Measurements from ENCODE around the gene CCDC3. TPM values are rescaled to one million over a fixed set of nuclear protein-coding genes. Genes with fewer than 3 reads are reported as not detected.

The CCDC3 gene
- 1.4 and 2.9 TPM in 2 replicates for total RNA-seq (2014; rRNA removed; shearing (Covaris generic); ENCODE audit: low replicate concordance)

DNA sequence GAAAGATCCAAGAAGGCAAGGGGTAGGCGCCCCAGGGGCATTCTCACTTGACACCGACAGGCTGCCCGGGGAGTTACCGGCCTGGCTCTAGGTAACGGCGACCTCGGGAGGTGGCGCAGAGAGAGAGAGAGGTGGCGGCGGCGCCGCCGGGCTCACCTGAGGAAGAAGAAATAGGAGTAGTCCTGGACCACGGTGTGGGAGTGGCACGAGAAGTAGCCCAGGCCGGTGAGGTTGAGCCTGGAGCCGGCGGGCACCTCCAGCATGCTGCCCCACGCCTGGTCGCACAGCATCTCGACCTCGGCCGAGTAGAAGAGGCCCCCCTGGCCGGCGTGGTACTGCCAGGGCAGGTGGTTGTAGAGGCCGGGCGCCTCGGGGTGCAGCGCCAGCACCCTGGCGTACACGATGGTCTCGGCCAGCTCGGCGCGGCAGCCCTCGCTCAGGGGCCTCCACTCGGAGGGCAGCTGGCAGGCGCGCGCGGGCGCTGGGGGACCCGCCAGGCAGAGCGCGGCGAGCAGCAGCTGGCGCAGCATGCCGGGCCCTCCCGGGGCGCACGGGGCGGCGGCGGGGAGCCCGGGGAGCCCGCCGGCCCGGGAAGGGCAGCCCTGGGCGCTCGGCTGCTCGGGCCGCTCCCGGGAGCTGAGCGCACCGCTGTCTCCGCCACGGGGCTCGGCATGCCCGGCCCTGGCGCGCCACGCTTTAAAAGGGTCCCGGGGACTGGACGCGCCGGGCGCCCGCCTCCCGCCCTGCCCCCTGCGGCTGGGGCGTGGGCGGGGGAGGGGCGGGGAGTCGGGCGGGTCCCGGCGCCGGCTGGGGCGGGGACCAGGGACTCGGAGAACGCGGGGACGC is at the start of gene CCDC3:
TSS of gene CCDC3 (minus strand) at position 673 of the 846 bp plus-strand sequence. CDS start at position 530, 143 bp downstream.
- Histone ChIP-seq H3K9me3 (ENCODE audit: low read length) (no peaks in the 10 kb centered on the region), H3K9ac (ENCODE audit: low read length) (no peak within 1 kb of the TSS), H3K9me2 (replicated peaks; ENCODE audit: insufficient read depth, low read length) (no peaks in the 10 kb centered on the region), H3K79me2 (ENCODE audit: low read length) (no peaks in the 10 kb centered on the region), H3K36me3 (ENCODE audit: insufficient read depth, low read length) (no peaks in the 10 kb centered on the region; the same call in 1 of the 2 replicates), H2AFZ (ENCODE audit: low read length) (no peak within 1 kb of the TSS; the same call in 1 of the 2 replicates), H3K27me3 (ENCODE audit: low read length) (no peaks in the 10 kb centered on the region), H3K4me3 (ENCODE audit: low read length) (no peak within 1 kb of the TSS), H3K4me1 (ENCODE audit: low read length) (peaks cover 26% of the 10 kb centered on the region), H4K20me1 (ENCODE audit: insufficient read depth, low read depth, low read length) (no peaks in the 10 kb centered on the region), H3K27ac (ENCODE audit: low read length) (no peak within 1 kb of the TSS), H3K4me2 (ENCODE audit: low read depth, low read length, poor library complexity, severe bottlenecking) (no peak within 1 kb of the TSS)
- DNase-seq: no peak

DNA sequence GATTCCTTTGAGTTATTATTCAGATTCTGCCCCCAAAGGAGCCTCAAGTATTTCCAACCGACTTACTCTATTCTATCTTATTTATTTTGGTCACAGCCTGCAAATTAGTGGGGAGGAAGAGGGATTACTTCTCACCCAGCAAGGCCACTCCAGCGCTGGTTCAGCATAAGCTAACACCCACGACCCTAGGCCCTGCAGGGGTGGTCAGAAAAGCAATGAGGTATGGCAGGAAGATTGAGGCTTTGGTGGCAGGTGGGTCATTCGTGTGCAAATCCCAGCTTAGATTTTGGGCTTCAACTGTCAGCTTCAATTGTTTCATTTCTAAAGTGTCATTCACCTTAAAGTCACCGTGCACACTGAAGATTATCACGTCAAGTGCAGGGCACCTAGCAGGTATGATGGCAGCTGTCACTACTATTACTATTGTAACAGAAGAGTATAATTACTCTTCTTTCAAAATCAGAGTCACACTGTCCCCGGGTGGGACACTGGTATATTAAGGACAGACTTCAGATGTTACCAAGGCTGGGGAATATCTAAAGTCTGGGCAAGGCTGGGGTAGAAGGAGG is 49.7 kb upstream of the CCDC3 start:
- Histone ChIP-seq H3K4me3 (ENCODE audit: low read length) (no peak overlapping the region), H3K27me3 (ENCODE audit: low read length) (no peaks in the 10 kb centered on the region), H3K36me3 (ENCODE audit: insufficient read depth, low read length) (no peaks in the 10 kb centered on the region), H3K9me3 (ENCODE audit: low read length) (no peaks in the 10 kb centered on the region), H4K20me1 (ENCODE audit: insufficient read depth, low read depth, low read length) (no peaks in the 10 kb centered on the region), H3K79me2 (ENCODE audit: low read length) (no peaks in the 10 kb centered on the region), H3K4me2 (ENCODE audit: low read depth, low read length, poor library complexity, severe bottlenecking) (peak overlapping the region; percentile 45), H2AFZ (ENCODE audit: low read length) (peak overlapping the region; percentile 81), H3K9ac (ENCODE audit: low read length) (peak overlapping the region; percentile 46), H3K4me1 (ENCODE audit: low read length) (peaks cover 92% of the 10 kb centered on the region), H3K27ac (ENCODE audit: low read length) (peak overlapping the region; percentile 89), H3K9me2 (replicated peaks; ENCODE audit: insufficient read depth, low read length) (no peaks in the 10 kb centered on the region)
- peak; percentile 73 for DNase-seq

DNA sequence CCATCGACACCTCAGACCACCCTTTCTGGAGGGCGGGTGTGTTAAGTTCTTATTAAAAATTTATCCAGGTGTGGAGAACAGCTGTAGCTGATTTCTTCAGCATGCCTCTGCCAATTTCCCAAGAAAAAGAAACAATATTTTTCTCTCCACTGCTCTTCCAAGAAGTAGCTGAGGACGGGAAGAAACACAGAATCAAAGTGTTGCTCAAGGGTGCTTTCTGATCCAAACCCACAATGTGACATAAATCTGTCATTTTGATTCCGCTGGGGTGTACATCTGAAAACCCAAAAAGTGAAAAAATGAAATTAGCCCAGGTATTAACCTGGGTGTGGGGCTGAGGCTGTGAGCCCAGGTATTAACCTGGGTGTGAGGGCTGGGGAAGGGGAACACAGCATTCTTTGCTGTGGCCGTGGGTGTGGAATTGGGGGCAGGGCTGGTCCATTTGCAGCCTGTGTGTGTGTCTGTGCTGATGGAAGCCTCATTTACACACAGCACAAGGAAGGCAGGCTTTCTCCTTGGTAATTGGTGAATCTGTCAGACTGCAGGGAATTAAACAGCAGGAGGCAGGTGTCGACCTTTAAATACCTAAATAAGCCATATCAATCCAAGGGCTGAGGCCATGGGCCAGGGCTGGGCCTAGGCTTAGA is 48.4 kb upstream of the CCDC3 start:
- H3K27me3 ChIP-seq (ENCODE audit: low read length): no peaks in the 10 kb centered on the region
- H3K9me3 ChIP-seq (ENCODE audit: low read length): no peaks in the 10 kb centered on the region
- H3K4me1 ChIP-seq (ENCODE audit: low read length): peaks cover 78% of the 10 kb centered on the region
- no peaks in the 10 kb centered on the region for H3K79me2 ChIP-seq (ENCODE audit: low read length)
- no peaks in the 10 kb centered on the region for H3K36me3 ChIP-seq (ENCODE audit: insufficient read depth, low read length)
- H3K9me2 ChIP-seq (replicated peaks; ENCODE audit: insufficient read depth, low read length): no peaks in the 10 kb centered on the region
- peak overlapping the region; percentile 25 for H3K9ac ChIP-seq (ENCODE audit: low read length)
- H4K20me1 ChIP-seq (ENCODE audit: insufficient read depth, low read depth, low read length): no peaks in the 10 kb centered on the region
- H2AFZ ChIP-seq (ENCODE audit: low read length): peak overlapping the region; percentile 42; the same call in 1 of the 2 replicates
- peak; percentile 61 for DNase-seq
- peak overlapping the region; percentile 89 for H3K27ac ChIP-seq (ENCODE audit: low read length)
- H3K4me2 ChIP-seq (ENCODE audit: low read depth, low read length, poor library complexity, severe bottlenecking): peak overlapping the region; percentile 55
- no peak overlapping the region; the same call in 1 of the 2 replicates for H3K4me3 ChIP-seq (ENCODE audit: low read length)

DNA sequence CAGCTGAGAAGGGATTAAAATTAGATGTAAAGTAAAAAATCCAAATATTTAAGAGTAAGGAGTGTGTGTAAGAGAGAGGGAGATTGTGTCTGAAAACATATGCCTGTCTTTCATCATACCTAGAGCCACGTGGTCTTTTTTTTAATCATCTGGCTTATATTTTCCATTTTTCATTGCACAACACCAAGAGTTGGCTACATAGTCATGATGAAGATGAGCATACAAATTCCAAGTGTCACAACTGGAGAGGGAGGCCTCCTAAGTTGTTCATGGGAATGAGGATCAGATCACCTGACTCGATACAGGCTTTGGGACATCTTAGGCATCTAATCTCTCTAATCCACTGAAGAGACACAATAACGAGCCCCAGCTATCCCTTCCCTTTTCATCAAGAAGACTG is 47.2 kb upstream of the CCDC3 start:
- no peaks in the 10 kb centered on the region for H3K36me3 ChIP-seq (ENCODE audit: insufficient read depth, low read length)
- H3K27ac ChIP-seq (ENCODE audit: low read length): peak overlapping the region; percentile 89
- H3K79me2 ChIP-seq (ENCODE audit: low read length): no peaks in the 10 kb centered on the region
- H3K9me2 ChIP-seq (replicated peaks; ENCODE audit: insufficient read depth, low read length): no peaks in the 10 kb centered on the region
- peak overlapping the region; percentile 25; the same call in 1 of the 2 replicates for H3K9ac ChIP-seq (ENCODE audit: low read length)
- no peaks in the 10 kb centered on the region for H3K9me3 ChIP-seq (ENCODE audit: low read length)
- no peak overlapping the region for H3K4me3 ChIP-seq (ENCODE audit: low read length)
- peaks cover 67% of the 10 kb centered on the region for H3K4me1 ChIP-seq (ENCODE audit: low read length)
- no peak for DNase-seq
- peak overlapping the region; percentile 42 for H2AFZ ChIP-seq (ENCODE audit: low read length)
- H4K20me1 ChIP-seq (ENCODE audit: insufficient read depth, low read depth, low read length): no peaks in the 10 kb centered on the region
- H3K4me2 ChIP-seq (ENCODE audit: low read depth, low read length, poor library complexity, severe bottlenecking): no peak overlapping the region
- H3K27me3 ChIP-seq (ENCODE audit: low read length): no peaks in the 10 kb centered on the region

DNA sequence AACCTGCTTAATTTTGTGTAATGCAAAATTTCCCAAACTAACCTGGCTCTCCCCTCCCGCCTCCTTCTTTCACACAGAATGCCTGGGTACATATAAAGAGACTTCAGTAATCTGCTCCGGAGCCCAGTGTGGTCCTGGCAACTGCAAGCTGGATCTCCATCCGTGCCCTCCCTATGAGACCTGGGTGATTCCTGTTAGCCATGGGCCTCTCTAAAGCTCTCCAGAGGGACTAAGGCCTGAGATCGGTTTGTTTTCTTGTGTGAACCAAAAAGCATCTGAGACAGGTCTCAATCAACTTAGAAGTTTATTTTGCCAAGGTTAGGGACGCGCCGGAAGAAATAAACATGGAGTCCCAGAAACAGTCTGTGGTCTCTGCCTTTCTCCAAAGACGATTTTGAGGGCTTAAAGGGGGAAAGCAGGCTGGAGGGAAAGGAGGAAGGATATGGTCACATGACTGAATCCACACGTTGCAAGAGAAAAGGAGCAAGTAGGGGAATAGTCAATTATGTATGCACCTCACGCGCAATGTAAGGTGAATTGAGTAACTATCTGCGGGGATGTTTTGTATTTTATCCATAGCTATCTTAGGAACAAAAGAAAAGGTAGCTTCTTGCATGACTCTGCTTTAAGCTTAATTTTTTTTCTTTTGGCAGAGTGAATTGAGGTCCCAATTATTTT is 46.2 kb upstream of the CCDC3 start:
- H3K4me3 ChIP-seq (ENCODE audit: low read length): no peak overlapping the region
- DNase-seq: no peak
- no peaks in the 10 kb centered on the region for H3K9me2 ChIP-seq (replicated peaks; ENCODE audit: insufficient read depth, low read length)
- H2AFZ ChIP-seq (ENCODE audit: low read length): 0 out of 2 replicates have a peak overlapping the region, but pooled peaks have one; percentile 42
- no peaks in the 10 kb centered on the region for H3K9me3 ChIP-seq (ENCODE audit: low read length)
- peaks cover 56% of the 10 kb centered on the region for H3K4me1 ChIP-seq (ENCODE audit: low read length)
- no peaks in the 10 kb centered on the region for H3K27me3 ChIP-seq (ENCODE audit: low read length)
- peak overlapping the region; percentile 51 for H3K9ac ChIP-seq (ENCODE audit: low read length)
- peak overlapping the region; percentile 85 for H3K27ac ChIP-seq (ENCODE audit: low read length)
- H3K79me2 ChIP-seq (ENCODE audit: low read length): no peaks in the 10 kb centered on the region
- H3K36me3 ChIP-seq (ENCODE audit: insufficient read depth, low read length): no peaks in the 10 kb centered on the region
- H3K4me2 ChIP-seq (ENCODE audit: low read depth, low read length, poor library complexity, severe bottlenecking): peak overlapping the region; percentile 36
- H4K20me1 ChIP-seq (ENCODE audit: insufficient read depth, low read depth, low read length): no peaks in the 10 kb centered on the region

DNA sequence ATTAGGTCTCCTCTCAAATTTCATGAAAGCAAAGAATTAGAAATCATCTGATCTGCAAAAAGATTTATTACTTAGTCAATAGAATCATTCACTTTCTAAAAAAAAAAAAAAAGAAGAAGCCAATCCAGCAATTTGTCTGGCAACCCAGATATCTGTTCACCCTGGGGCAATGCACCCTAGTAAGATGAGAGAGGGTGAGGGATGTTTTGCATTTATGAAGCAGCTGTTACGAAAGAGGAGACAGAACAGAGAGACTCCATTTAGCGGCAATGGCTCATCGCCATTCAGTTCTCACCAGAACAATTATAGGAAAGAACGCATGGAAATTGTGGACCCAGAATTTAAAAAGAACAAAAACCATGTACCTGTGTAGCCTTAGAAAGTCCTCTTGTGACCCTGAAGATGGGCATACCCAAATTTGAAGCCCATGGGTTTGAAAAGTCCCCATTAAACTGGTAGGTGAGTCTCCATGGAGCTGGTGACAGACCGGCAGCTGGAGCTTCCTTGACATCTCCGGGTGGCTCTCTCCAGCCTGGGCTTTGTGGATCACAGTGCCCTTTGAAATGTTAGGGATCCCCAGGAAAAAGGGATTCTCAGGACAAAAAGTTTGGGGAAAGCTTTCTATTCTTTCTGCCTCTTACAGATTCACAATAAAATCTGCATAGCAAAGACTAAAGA is 45.5 kb upstream of the CCDC3 start:
- peak overlapping the region; percentile 36 for H3K4me2 ChIP-seq (ENCODE audit: low read depth, low read length, poor library complexity, severe bottlenecking)
- no peaks in the 10 kb centered on the region for H4K20me1 ChIP-seq (ENCODE audit: insufficient read depth, low read depth, low read length)
- peak overlapping the region; percentile 51 for H3K9ac ChIP-seq (ENCODE audit: low read length)
- no peaks in the 10 kb centered on the region for H3K27me3 ChIP-seq (ENCODE audit: low read length)
- H3K9me3 ChIP-seq (ENCODE audit: low read length): no peaks in the 10 kb centered on the region
- H2AFZ ChIP-seq (ENCODE audit: low read length): 0 out of 2 replicates have a peak overlapping the region, but pooled peaks have one; percentile 42
- H3K79me2 ChIP-seq (ENCODE audit: low read length): no peaks in the 10 kb centered on the region
- H3K4me3 ChIP-seq (ENCODE audit: low read length): 0 out of 2 replicates have a peak overlapping the region, but pooled peaks have one; percentile 13
- peaks cover 51% of the 10 kb centered on the region for H3K4me1 ChIP-seq (ENCODE audit: low read length)
- H3K36me3 ChIP-seq (ENCODE audit: insufficient read depth, low read length): no peaks in the 10 kb centered on the region
- peak overlapping the region; percentile 85 for H3K27ac ChIP-seq (ENCODE audit: low read length)
- peak; percentile 81 for DNase-seq
- no peaks in the 10 kb centered on the region for H3K9me2 ChIP-seq (replicated peaks; ENCODE audit: insufficient read depth, low read length)

DNA sequence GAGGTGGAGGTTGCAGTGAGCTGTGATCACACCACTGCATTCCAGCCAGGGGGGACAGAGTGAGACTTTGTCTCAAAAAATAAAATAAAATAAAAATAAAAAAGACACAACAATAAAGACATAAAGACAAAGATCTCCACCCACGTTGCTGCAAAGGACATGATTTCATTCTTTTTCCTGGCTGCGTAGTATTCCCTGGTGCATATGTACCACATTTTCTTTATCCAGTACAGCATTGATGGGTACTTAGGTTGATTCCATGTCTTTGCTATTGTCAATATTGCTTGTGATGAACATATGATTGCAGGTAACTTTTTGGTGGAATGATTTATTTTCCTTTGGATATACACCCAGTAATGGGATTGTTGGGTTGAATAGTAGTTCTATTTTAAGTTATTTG is 42.0 kb upstream of the CCDC3 start:
- no peaks in the 10 kb centered on the region for H3K9me2 ChIP-seq (replicated peaks; ENCODE audit: insufficient read depth, low read length)
- no peak overlapping the region for H3K4me3 ChIP-seq (ENCODE audit: low read length)
- H3K36me3 ChIP-seq (ENCODE audit: insufficient read depth, low read length): no peaks in the 10 kb centered on the region
- H4K20me1 ChIP-seq (ENCODE audit: insufficient read depth, low read depth, low read length): no peaks in the 10 kb centered on the region
- peaks cover 44% of the 10 kb centered on the region for H3K4me1 ChIP-seq (ENCODE audit: low read length)
- no peak overlapping the region for H3K27ac ChIP-seq (ENCODE audit: low read length)
- no peak for DNase-seq
- no peaks in the 10 kb centered on the region for H3K79me2 ChIP-seq (ENCODE audit: low read length)
- no peak overlapping the region for H3K9ac ChIP-seq (ENCODE audit: low read length)
- H3K27me3 ChIP-seq (ENCODE audit: low read length): no peaks in the 10 kb centered on the region
- no peak overlapping the region for H2AFZ ChIP-seq (ENCODE audit: low read length)
- H3K9me3 ChIP-seq (ENCODE audit: low read length): no peaks in the 10 kb centered on the region
- no peak overlapping the region for H3K4me2 ChIP-seq (ENCODE audit: low read depth, low read length, poor library complexity, severe bottlenecking)
